WTC11 (cell line): Measurements from ENCODE around the gene USB1. TPM values are rescaled to one million over a fixed set of nuclear protein-coding genes. Genes with fewer than 3 reads are reported as not detected.

ENCODE experiments used
- AFF4 ChIP-seq: sonication (generic); formaldehyde crosslinking; IDR thresholded peaks from 2 replicates; pipeline ENCODE4 v1.8.1; 2023; ENCODE audit warnings: mild to moderate bottlenecking, missing genetic modification reagents, borderline replicate concordance
- ARID4B ChIP-seq: sonication (generic); formaldehyde crosslinking; IDR thresholded peaks from 2 replicates; pipeline ENCODE4 v1.8.0; 2023; ENCODE audit warnings: missing genetic modification reagents, mild to moderate bottlenecking, borderline replicate concordance
- E2F5 ChIP-seq: sonication (generic); formaldehyde crosslinking; IDR thresholded peaks from 2 replicates; pipeline ENCODE4 v1.8.1; 2022; ENCODE audit warnings: mild to moderate bottlenecking, moderate library complexity, missing genetic modification reagents
- FOXK1 ChIP-seq: sonication (generic); formaldehyde crosslinking; IDR thresholded peaks from 2 replicates; pipeline ENCODE4 v1.8.0; 2022; ENCODE audit warnings: mild to moderate bottlenecking, moderate library complexity, missing genetic modification reagents
- FOXP1 ChIP-seq: sonication (generic); formaldehyde crosslinking; IDR thresholded peaks from 2 replicates; pipeline ENCODE4 v1.8.0; 2022; ENCODE audit warnings: missing genetic modification reagents, mild to moderate bottlenecking, moderate library complexity, borderline replicate concordance
- PRDM15 ChIP-seq: sonication (generic); formaldehyde crosslinking; IDR thresholded peaks from 2 replicates; pipeline ENCODE4 v1.8.0; 2022; ENCODE audit warnings: missing genetic modification reagents
- SP1 ChIP-seq: sonication (generic); formaldehyde crosslinking; conservative IDR thresholded peaks from 2 replicates; pipeline ENCODE4 v1.8.1; 2022; ENCODE audit warnings: missing genetic modification reagents
- TEAD1 ChIP-seq: sonication (generic); formaldehyde crosslinking; IDR thresholded peaks from 2 replicates; pipeline ENCODE4 v1.8.0; 2022; ENCODE audit warnings: mild to moderate bottlenecking, missing genetic modification reagents
- TP53 ChIP-seq: sonication (generic); formaldehyde crosslinking; IDR thresholded peaks from 2 replicates; pipeline ENCODE4 v1.8.1; 2023; ENCODE audit warnings: mild to moderate bottlenecking, missing genetic modification reagents
- ZNF121 ChIP-seq: sonication (generic); formaldehyde crosslinking; IDR thresholded peaks from 2 replicates; pipeline ENCODE4 v1.8.0; 2023; ENCODE audit warnings: missing genetic modification reagents
- ZNF138 ChIP-seq: sonication (generic); formaldehyde crosslinking; conservative IDR thresholded peaks from 2 replicates; pipeline ENCODE4 v1.8.1; 2022; ENCODE audit warnings: mild to moderate bottlenecking, moderate library complexity, missing genetic modification reagents
- ZNF281 ChIP-seq: sonication (generic); formaldehyde crosslinking; IDR thresholded peaks from 2 replicates; pipeline ENCODE4 v1.8.0; 2023; ENCODE audit warnings: mild to moderate bottlenecking, missing genetic modification reagents
- total RNA-seq: library from RNA; stranded (reverse); gene quantifications from 3 replicates; pipeline ENCODE4 v1.2.3, GENCODE V29; 2021
- TF ChIP-seq, protein P1 (sequence below): sonication (generic); formaldehyde crosslinking; IDR thresholded peaks from 2 replicates; pipeline ENCODE4 v1.8.1; 2022; ENCODE audit warnings: low read depth, mild to moderate bottlenecking, moderate library complexity, missing genetic modification reagents, borderline replicate concordance
- TF ChIP-seq, protein P2 (sequence below): sonication (generic); formaldehyde crosslinking; IDR thresholded peaks from 2 replicates; pipeline ENCODE4 v1.8.1; 2023; ENCODE audit warnings: mild to moderate bottlenecking, missing genetic modification reagents
- TF ChIP-seq, protein P3 (sequence below): sonication (generic); formaldehyde crosslinking; IDR thresholded peaks from 2 replicates; pipeline ENCODE4 v1.8.1; 2022; ENCODE audit warnings: missing genetic modification reagents, borderline replicate concordance

The USB1 gene
- total RNA-seq, 1 experiment from 2014 or later: 67.1 TPM

DNA sequence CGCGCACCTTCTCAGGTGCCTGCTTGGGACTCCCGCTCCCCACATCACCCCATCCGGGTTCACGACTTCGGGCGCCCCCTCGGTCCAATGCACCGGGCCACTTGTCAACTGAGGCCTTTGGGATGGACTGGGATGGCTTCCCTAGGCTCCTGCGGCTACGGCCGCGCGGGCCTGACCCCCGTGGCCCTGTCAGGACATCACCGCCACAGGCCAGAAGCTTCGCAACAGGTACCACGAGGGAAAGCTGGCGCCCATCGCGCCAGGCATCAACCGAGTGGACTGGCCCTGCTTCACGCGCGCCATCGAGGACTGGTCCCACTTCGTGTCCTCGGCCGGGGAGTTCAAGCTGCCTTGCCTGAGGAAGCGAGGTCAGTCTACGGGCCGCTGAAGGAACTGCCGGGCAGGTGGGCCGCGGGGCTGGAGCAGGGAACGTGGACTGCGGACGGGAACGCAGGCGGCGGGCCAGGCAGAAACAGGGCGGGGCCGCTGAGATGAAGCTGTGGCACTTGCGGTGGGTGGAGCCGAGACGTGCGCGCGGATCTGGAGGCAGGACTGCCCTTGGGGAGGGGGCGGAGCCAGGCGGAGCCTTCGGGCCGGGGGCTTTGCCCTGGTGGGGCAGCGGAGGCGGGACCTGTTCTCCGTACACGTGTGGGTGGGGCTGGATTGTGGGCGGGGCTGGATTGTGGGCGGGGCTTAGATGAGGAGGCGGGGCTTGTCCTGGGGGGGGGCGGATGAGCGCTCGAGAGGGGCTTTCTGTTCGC, 16.6 kb upstream of the USB1 start (continued):
- TF ChIP-seq, protein P1, sequence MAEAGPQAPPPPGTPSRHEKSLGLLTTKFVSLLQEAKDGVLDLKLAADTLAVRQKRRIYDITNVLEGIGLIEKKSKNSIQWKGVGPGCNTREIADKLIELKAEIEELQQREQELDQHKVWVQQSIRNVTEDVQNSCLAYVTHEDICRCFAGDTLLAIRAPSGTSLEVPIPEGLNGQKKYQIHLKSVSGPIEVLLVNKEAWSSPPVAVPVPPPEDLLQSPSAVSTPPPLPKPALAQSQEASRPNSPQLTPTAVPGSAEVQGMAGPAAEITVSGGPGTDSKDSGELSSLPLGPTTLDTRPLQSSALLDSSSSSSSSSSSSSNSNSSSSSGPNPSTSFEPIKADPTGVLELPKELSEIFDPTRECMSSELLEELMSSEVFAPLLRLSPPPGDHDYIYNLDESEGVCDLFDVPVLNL (CRISPR knock-in tag): no peak
- peak; percentile 42 for TF ChIP-seq PRDM15 (CRISPR knock-in tag)
- no peak for TF ChIP-seq AFF4 (CRISPR knock-in tag)
- TF ChIP-seq, protein P2, sequence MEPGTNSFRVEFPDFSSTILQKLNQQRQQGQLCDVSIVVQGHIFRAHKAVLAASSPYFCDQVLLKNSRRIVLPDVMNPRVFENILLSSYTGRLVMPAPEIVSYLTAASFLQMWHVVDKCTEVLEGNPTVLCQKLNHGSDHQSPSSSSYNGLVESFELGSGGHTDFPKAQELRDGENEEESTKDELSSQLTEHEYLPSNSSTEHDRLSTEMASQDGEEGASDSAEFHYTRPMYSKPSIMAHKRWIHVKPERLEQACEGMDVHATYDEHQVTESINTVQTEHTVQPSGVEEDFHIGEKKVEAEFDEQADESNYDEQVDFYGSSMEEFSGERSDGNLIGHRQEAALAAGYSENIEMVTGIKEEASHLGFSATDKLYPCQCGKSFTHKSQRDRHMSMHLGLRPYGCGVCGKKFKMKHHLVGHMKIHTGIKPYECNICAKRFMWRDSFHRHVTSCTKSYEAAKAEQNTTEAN (CRISPR knock-in tag): no peak
- peak; percentile 68; the same call in 1 of the 2 replicates for TF ChIP-seq ARID4B (CRISPR knock-in tag)
- no peak for TF ChIP-seq E2F5 (CRISPR knock-in tag)
- TF ChIP-seq ZNF281 (CRISPR knock-in tag): peak; percentile 50; the same call in 1 of the 2 replicates
- no peak for TF ChIP-seq FOXP1 (CRISPR knock-in tag)
- no peak for TF ChIP-seq ZNF121 (CRISPR knock-in tag)
- peak; percentile 43; the same call in 1 of the 2 replicates for TF ChIP-seq TEAD1 (CRISPR knock-in tag)
- TF ChIP-seq FOXK1: peak; percentile 50
- TF ChIP-seq, protein P3, sequence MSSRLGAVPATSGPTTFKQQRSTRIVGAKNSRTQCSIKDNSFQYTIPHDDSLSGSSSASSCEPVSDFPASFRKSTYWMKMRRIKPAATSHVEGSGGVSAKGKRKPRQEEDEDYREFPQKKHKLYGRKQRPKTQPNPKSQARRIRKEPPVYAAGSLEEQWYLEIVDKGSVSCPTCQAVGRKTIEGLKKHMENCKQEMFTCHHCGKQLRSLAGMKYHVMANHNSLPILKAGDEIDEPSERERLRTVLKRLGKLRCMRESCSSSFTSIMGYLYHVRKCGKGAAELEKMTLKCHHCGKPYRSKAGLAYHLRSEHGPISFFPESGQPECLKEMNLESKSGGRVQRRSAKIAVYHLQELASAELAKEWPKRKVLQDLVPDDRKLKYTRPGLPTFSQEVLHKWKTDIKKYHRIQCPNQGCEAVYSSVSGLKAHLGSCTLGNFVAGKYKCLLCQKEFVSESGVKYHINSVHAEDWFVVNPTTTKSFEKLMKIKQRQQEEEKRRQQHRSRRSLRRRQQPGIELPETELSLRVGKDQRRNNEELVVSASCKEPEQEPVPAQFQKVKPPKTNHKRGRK (CRISPR knock-in tag): no peak
- TF ChIP-seq ZNF138 (CRISPR knock-in tag): no peak
- TF ChIP-seq TP53 (CRISPR knock-in tag): no peak
- peak; percentile 37 for TF ChIP-seq SP1 (CRISPR knock-in tag)
